Natural killer cell (primary cell): ENCODE results near the gene SLC23A2. TPM values are rescaled to one million over a fixed set of nuclear protein-coding genes. Genes with fewer than 3 reads are reported as not detected.

Experiments
- ATAC-seq, 3 donors: fragments of 150-1000 bp in 2 of 3; fragments of 200-7000 bp in 1 of 3; cut with Tn5 transposase; 1 replicate in 1 of 3; 2 replicates in 2 of 3; pipeline ENCODE4 v1.10.0; 2021; ENCODE audit warnings: mild to moderate bottlenecking in 2 of 3, moderate library complexity in 2 of 3
- DNase-seq, 2 donors: peaks; one replicate each; pipeline versions ENCODE4 v3.0.0 to v3.0.0-alpha.2; 2013 to 2021; ENCODE audit warnings: mixed read lengths in 1 of 2
- H3K27ac ChIP-seq: one replicate; pipeline ENCODE4 v1.5.1; 2013; ENCODE audit warnings: mild to moderate bottlenecking, low read length
- H3K27me3 ChIP-seq: one replicate; pipeline ENCODE4 v1.6.1; 2013; ENCODE audit warnings: low read length; ENCODE audit not compliant: control insufficient read depth, insufficient read depth
- H3K36me3 ChIP-seq: one replicate; pipeline ENCODE4 v1.6.1; 2013; ENCODE audit warnings: low read length; ENCODE audit not compliant: control insufficient read depth, insufficient read depth
- H3K4me1 ChIP-seq: one replicate; pipeline ENCODE4 v1.6.1; 2013; ENCODE audit warnings: low read length; ENCODE audit not compliant: control insufficient read depth, insufficient read depth
- H3K4me3 ChIP-seq: one replicate; pipeline ENCODE4 v1.5.1; 2013; ENCODE audit warnings: low read length
- H3K9me3 ChIP-seq: one replicate; pipeline ENCODE4 v1.6.1; 2013; ENCODE audit warnings: low read length; ENCODE audit not compliant: control insufficient read depth, insufficient read depth
- H3K27ac Mint-ChIP-seq, 2 donors: one replicate each; pipeline ENCODE4 v1.8.0; 2022; ENCODE audit warnings: mild to moderate bottlenecking in 2 of 2, mixed read lengths in 2 of 2, moderate library complexity in 1 of 2
- H3K27me3 Mint-ChIP-seq, 2 donors: one replicate each; pipeline ENCODE4 v1.8.0; 2022; ENCODE audit warnings: low read depth in 2 of 2, mixed read lengths in 2 of 2
- H3K36me3 Mint-ChIP-seq: one replicate; pipeline ENCODE4 v1.8.0; 2022; ENCODE audit warnings: mixed read lengths
- H3K4me1 Mint-ChIP-seq, 2 donors: one replicate each; pipeline ENCODE4 v1.8.0; 2022; ENCODE audit warnings: mixed read lengths in 2 of 2
- H3K4me3 Mint-ChIP-seq: one replicate; pipeline ENCODE4 v1.8.0; 2022; ENCODE audit warnings: mild to moderate bottlenecking, moderate library complexity, mixed read lengths
- H3K9me3 Mint-ChIP-seq, 2 donors: one replicate each; pipeline ENCODE4 v1.8.0; 2022; ENCODE audit warnings: mixed read lengths in 2 of 2
- CTCF ChIP-seq: fragments of 200-600 bp; IDR thresholded peaks from one replicate; pipeline ENCODE4 v1.8.0; 2022; ENCODE audit warnings: antibody characterized with exemption
- WGBS: methylation state at CpG from one replicate; pipeline ENCODE4 v1.1.7; 2013; ENCODE audit warnings: missing lambda C conversion rate; ENCODE audit not compliant: insufficient coverage; 5-methylcytosine and 5-hydroxymethylcytosine counted together
- intact Hi-C: fragments of 100-400 bp; cut with micrococcal nuclease; formaldehyde crosslinking; loops from one replicate; pipeline ENCODE4 v1.14.2; 2022
- total RNA-seq, 4 donors: library from RNA; stranded (reverse); fragments of 120-200 nt in 1 of 4; gene quantifications; one replicate each; pipeline versions ENCODE4 v1.2.3 to v1.2.4, GENCODE V29; 2013 to 2022

SLC23A2 gene
- total RNA-seq, 3 donors from 2014 or later (not counting 1 experiment from before 2014, with no cell fraction given), result 21.8 to 31.5 (median 26.0) TPM

- Histone ChIP-seq H3K36me3 (peaks cover 52% of the 10 kb centered on the region), H3K9me3 (no peaks in the 10 kb centered on the region), H3K27me3 (no peaks in the 10 kb centered on the region), H3K4me1 (no peaks in the 10 kb centered on the region), H3K4me3 (no peak overlapping the region), H3K27ac (no peak overlapping the region)
- ATAC-seq (no peak), DNase-seq (no peak)
- no peaks in the 10 kb centered on the region for H3K4me1 Mint-ChIP-seq
- no peaks in the 10 kb centered on the region for H3K27me3 Mint-ChIP-seq
- H3K9me3 Mint-ChIP-seq, result no peaks in the 10 kb centered on the region
- WGBS, result 99% methylated on average over 3 of the region's 3 CpGs
- H3K36me3 Mint-ChIP-seq, result peaks cover 7% of the 10 kb centered on the region
- intact Hi-C loops, result no loop called here
- H3K27ac Mint-ChIP-seq, result no peak overlapping the region
- H3K4me3 Mint-ChIP-seq, result no peak overlapping the region
- TF ChIP-seq CTCF, result no peak
Measured at GRCh38 chr20:4858000-4858399, 143.3 kb downstream of the SLC23A2 start.

DNA sequence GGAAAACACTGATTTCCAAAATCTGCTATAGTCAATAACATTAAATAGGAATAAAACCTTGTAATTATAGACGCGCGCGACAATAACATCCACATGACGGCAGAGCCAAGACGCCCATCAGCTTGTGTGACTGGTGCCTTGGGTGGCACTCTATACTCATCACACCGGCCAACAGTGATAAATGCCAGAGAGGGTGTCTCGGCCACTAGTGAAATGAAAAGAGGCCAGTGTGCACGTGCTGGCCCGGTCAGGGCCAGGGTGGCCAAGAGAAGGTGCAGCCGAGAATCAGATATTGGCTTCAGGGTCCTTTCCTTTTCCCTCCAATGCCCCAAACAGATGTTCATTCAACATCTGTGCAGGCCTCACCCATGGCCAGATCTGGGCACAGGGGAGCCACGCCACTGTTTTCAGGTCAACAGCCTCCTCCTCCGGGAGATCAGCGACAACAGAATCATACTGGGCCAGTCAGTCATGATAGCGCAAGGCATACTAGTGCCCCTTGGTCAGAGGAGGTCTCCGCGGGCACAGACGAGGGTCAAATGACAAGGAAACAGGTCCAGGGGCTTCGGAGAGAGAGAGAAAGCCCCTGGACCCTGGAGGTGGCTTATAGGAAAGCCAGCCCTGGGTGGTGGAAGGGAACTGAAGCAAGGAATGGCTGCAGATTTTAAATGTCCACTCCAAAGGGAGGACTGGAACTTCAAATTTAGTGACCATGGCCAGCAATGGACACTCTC, 145.1 kb downstream of the SLC23A2 start:
- no peaks in the 10 kb centered on the region for H3K4me1 Mint-ChIP-seq
- H3K27ac Mint-ChIP-seq, result no peak overlapping the region
- 97% methylated on average over 15 of the region's 19 CpGs for WGBS
- no peak for TF ChIP-seq CTCF
- no peak for DNase-seq
- peaks cover 7% of the 10 kb centered on the region for H3K36me3 Mint-ChIP-seq
- Histone ChIP-seq H3K27ac (no peak overlapping the region), H3K36me3 (peaks cover 45% of the 10 kb centered on the region), H3K4me1 (no peaks in the 10 kb centered on the region), H3K27me3 (no peaks in the 10 kb centered on the region), H3K4me3 (no peak overlapping the region), H3K9me3 (no peaks in the 10 kb centered on the region)
- H3K9me3 Mint-ChIP-seq, result no peaks in the 10 kb centered on the region
- no peaks in the 10 kb centered on the region for H3K27me3 Mint-ChIP-seq
- no peak for ATAC-seq
- intact Hi-C loops, result no loop called here
- H3K4me3 Mint-ChIP-seq, result no peak overlapping the region

GRCh38 chr20:4855555-4855954, 145.8 kb downstream of the SLC23A2 start:
- intact Hi-C loops, result no loop called here
- Histone ChIP-seq H3K27ac (no peak overlapping the region), H3K4me3 (no peak overlapping the region), H3K27me3 (no peaks in the 10 kb centered on the region), H3K9me3 (no peaks in the 10 kb centered on the region), H3K4me1 (no peaks in the 10 kb centered on the region), H3K36me3 (peaks cover 40% of the 10 kb centered on the region)
- ATAC-seq, result no peak
- no peak for DNase-seq
- Mint-ChIP-seq H3K4me3 (no peak overlapping the region), H3K4me1 (no peaks in the 10 kb centered on the region), H3K36me3 (peaks cover 6% of the 10 kb centered on the region), H3K27ac (no peak overlapping the region), H3K27me3 (no peaks in the 10 kb centered on the region), H3K9me3 (no peaks in the 10 kb centered on the region)
- TF ChIP-seq CTCF, result no peak
- 93% methylated on average over 12 of the region's 14 CpGs for WGBS

GRCh38 chr20:4855097-4855496, 146.2 kb downstream of the SLC23A2 start:
- Histone ChIP-seq H3K36me3 (peaks cover 40% of the 10 kb centered on the region), H3K4me3 (no peak overlapping the region), H3K9me3 (no peaks in the 10 kb centered on the region), H3K27me3 (no peaks in the 10 kb centered on the region), H3K27ac (no peak overlapping the region), H3K4me1 (no peaks in the 10 kb centered on the region)
- Mint-ChIP-seq H3K36me3 (peaks cover 1% of the 10 kb centered on the region), H3K4me1 (no peaks in the 10 kb centered on the region), H3K9me3 (no peaks in the 10 kb centered on the region), H3K27me3 (no peaks in the 10 kb centered on the region), H3K4me3 (no peak overlapping the region), H3K27ac (no peak overlapping the region)
- intact Hi-C loops, result no loop called here
- 98% methylated on average over 11 of the region's 12 CpGs for WGBS
- no peak for TF ChIP-seq CTCF
- ATAC-seq (no peak), DNase-seq (no peak)
